Measurements from ENCODE around the gene CDKL4. TPM values are rescaled to one million over a fixed set of nuclear protein-coding genes. Genes with fewer than 3 reads are reported as not detected.

CDKL4 gene
- polyA plus RNA-seq, 2 of the 4 experiments (the other 2 are of a cell fraction): 0.06 TPM; not detected in 1

- FAIRE-seq (no peak), ATAC-seq (no peak), DNase-seq (ENCODE audit: low read depth in 1 of 2, low spot score in 1 of 2) (no peak)
- no peak for TF ChIP-seq SMC3 (IDR thresholded peaks at IDR 0.05)
- no peak for TF ChIP-seq RARB (CRISPR knock-in tag; IDR thresholded peaks at IDR 0.05)
- TF ChIP-seq BHLHE40 (IDR thresholded peaks at IDR 0.05; ENCODE audit: low read depth, low read length): no peak
- TF ChIP-seq KDM5A (IDR thresholded peaks at IDR 0.05): no peak
- TF ChIP-seq FOSL2 (IDR thresholded peaks at IDR 0.05): no peak
- no peak for TF ChIP-seq FOSL2 (CRISPR knock-in tag; IDR thresholded peaks at IDR 0.05)
- TF ChIP-seq MAZ (IDR thresholded peaks at IDR 0.05; ENCODE audit: borderline replicate concordance, low read depth, low read length): no peak
- TF ChIP-seq SREBF2 (IDR thresholded peaks at IDR 0.05): no peak
- TF ChIP-seq GATA3 (IDR thresholded peaks at IDR 0.05; ENCODE audit: borderline replicate concordance): no peak
- no peak for TF ChIP-seq TP53 (CRISPR knock-in tag; IDR thresholded peaks at IDR 0.05)
- no peak for TF ChIP-seq HOXB13 (CRISPR knock-in tag; IDR thresholded peaks at IDR 0.05; ENCODE audit: low read depth)
- no peak for TF ChIP-seq RAD21 (conservative IDR thresholded peaks at IDR 0.05 in 1 of 2, IDR thresholded peaks at IDR 0.05 in 1 of 2)
- TF ChIP-seq BCL3 (IDR thresholded peaks at IDR 0.05): no peak
- TF ChIP-seq MAFK (IDR thresholded peaks at IDR 0.05; ENCODE audit: partially characterized antibody): no peak
- no peak for TF ChIP-seq HOXA7 (CRISPR knock-in tag; IDR thresholded peaks at IDR 0.05)
- no peak for TF ChIP-seq CEBPB (IDR thresholded peaks at IDR 0.05)
- TF ChIP-seq CBX2 (IDR thresholded peaks at IDR 0.05; ENCODE audit: borderline replicate concordance, low read depth): no peak
- WGBS (ENCODE audit: missing lambda C conversion rate): 92% methylated on average over 3 of the region's 3 CpGs
- Histone ChIP-seq H3K4me1 (0 out of 3 replicates have a peak, but pooled peaks cover under 1% of the 10 kb centered on the region), H3K27ac (no peak overlapping the region), H3K9me3 (no peaks in the 10 kb centered on the region), H3K4me2 (no peak overlapping the region), H3K4me3 (no peak overlapping the region)
- CTCF ChIA-PET: interaction anchor here (0.5 to 1.5 kb wide), 4 partner anchors 41 to 887 kb away, joined by 3 read pairs; no protein-coding TSS in a partner anchor
- POLR2A ChIA-PET: no interaction called here
These were observed 26.2 kb upstream of the CDKL4 start for GRCh38 chr2:39269941-39270340.

GRCh38 chr2:39266916-39267434 lies 23.2 kb upstream of the CDKL4 start:
- FAIRE-seq: no peak
- ChIA-PET CTCF (interaction anchor here (1.3 kb wide), 1 partner anchor 39 kb away, joined by 3 read pairs; no protein-coding TSS in a partner anchor), POLR2A (no interaction called here)
- DNase-seq (ENCODE audit: low read depth in 1 of 2, low spot score in 1 of 2): no peak
- no peak for ATAC-seq
- no peaks in the 10 kb centered on the region for H3K4me1 ChIP-seq
- H3K4me3 ChIP-seq: no peak overlapping the region
- no peak overlapping the region for H3K4me2 ChIP-seq
- no peaks in the 10 kb centered on the region for H3K9me3 ChIP-seq
- WGBS (ENCODE audit: missing lambda C conversion rate): 87% methylated on average over 3 of the region's 3 CpGs
- H3K27ac ChIP-seq: no peak overlapping the region
- TF ChIP-seq SMC3 (IDR thresholded peaks at IDR 0.05): no peak
- peak; percentile 55 for TF ChIP-seq MAFK (IDR thresholded peaks at IDR 0.05; ENCODE audit: partially characterized antibody)

- FAIRE-seq (no peak), DNase-seq (ENCODE audit: low read depth in 1 of 2, low spot score in 1 of 2) (no peak), ATAC-seq (no peak)
- H3K9me3 ChIP-seq: no peaks in the 10 kb centered on the region
- ChIA-PET CTCF (no interaction called here), POLR2A (no interaction called here)
- H3K4me1 ChIP-seq: no peaks in the 10 kb centered on the region
- no peak for TF ChIP-seq KDM1A (IDR thresholded peaks at IDR 0.05; ENCODE audit: low read depth)
- TF ChIP-seq RFX5 (IDR thresholded peaks at IDR 0.05): no peak
- no peak for TF ChIP-seq CHD2 (IDR thresholded peaks at IDR 0.05; ENCODE audit: low read length, partially characterized antibody)
- peak; percentile 67 for TF ChIP-seq MAFK (IDR thresholded peaks at IDR 0.05; ENCODE audit: partially characterized antibody)
- no peak for TF ChIP-seq CBX8 (IDR thresholded peaks at IDR 0.05)
- TF ChIP-seq HOXB13 (CRISPR knock-in tag; IDR thresholded peaks at IDR 0.05; ENCODE audit: low read depth): no peak
- H3K27ac ChIP-seq: no peak overlapping the region
- H3K4me3 ChIP-seq: no peak overlapping the region
- H3K4me2 ChIP-seq: no peak overlapping the region
- WGBS (ENCODE audit: missing lambda C conversion rate): 94% methylated on average over 3 of the region's 3 CpGs
These were observed 22.5 kb upstream of the CDKL4 start for GRCh38 chr2:39266139-39266805.

Data from A549 (cell line).